B cell (primary cell): ENCODE data around the gene RALA. TPM values are rescaled to one million over a fixed set of nuclear protein-coding genes. Genes with fewer than 3 reads are reported as not detected.

ENCODE experiments used
- ATAC-seq: fragments of 200-7000 bp; cut with Tn5 transposase; one replicate; pipeline ENCODE4 v1.10.0; 2021; ENCODE audit warnings: low read depth, mild to moderate bottlenecking, moderate number of reproducible peaks, moderate library complexity
- CTCF ChIA-PET: fragments of 350-600 bp; sonication (Branson Sonifier 250); formaldehyde crosslinking; loops from one replicate; lab custom pipeline; 2021; ENCODE audit warnings: antibody characterized with exemption, inconsistent platforms; lab: Charles Lee
- POLR2A ChIA-PET: fragments of 350-600 bp; sonication (Branson Sonifier 250); formaldehyde crosslinking; loops from one replicate; lab custom pipeline; 2021; ENCODE audit warnings: antibody characterized with exemption; lab: Charles Lee
- DNase-seq: peaks from one replicate; pipeline ENCODE4 v3.0.0; 2013
- H2AFZ ChIP-seq: 2 replicates; pipeline ENCODE4 v1.6.1; 2012; ENCODE audit warnings: mild to moderate bottlenecking, low read depth, low read length; ENCODE audit not compliant: insufficient read depth, poor library complexity, severe bottlenecking
- H3K27ac ChIP-seq, 2 donors: 1 replicate in 1 of 2; 2 replicates in 1 of 2; pipeline ENCODE4 v1.5.1; 2012 to 2013; ENCODE audit warnings: low read length in 2 of 2, mild to moderate bottlenecking in 2 of 2, moderate library complexity in 1 of 2
- H3K27me3 ChIP-seq, 4 experiments: fragments of 200-600 bp in 1 of 4; sonication (generic) in 1 of 4; replicated peaks in 1 of 4; 1 replicate in 2 of 4; 2 replicates in 2 of 4; pipeline versions ENCODE4 v1.6.1 to v1.7.0; 2013 to 2016; ENCODE audit warnings: low read length in 3 of 4, mild to moderate bottlenecking in 2 of 4, mixed read lengths in 1 of 4, moderate library complexity in 1 of 4; ENCODE audit not compliant: insufficient read depth in 4 of 4, control insufficient read depth in 3 of 4; ENCODE audit errors: control extremely low read depth in 1 of 4
- H3K36me3 ChIP-seq, 2 experiments: replicated peaks in 1 of 2; 1 replicate in 1 of 2; 2 replicates in 1 of 2; pipeline versions ENCODE4 v1.6.1 to v1.7.1; 2013; ENCODE audit warnings: low read length in 1 of 2; ENCODE audit not compliant: insufficient read depth in 2 of 2, control insufficient read depth in 1 of 2; ENCODE audit errors: control extremely low read depth in 1 of 2, extremely low read depth in 1 of 2
- H3K4me1 ChIP-seq, 2 donors: fragments of 200-600 bp in 1 of 2; sonication (generic) in 1 of 2; 1 replicate in 1 of 2; 2 replicates in 1 of 2; pipeline versions ENCODE4 v1.5.1 to v1.6.1; 2013 to 2017; ENCODE audit warnings: low read length in 2 of 2; ENCODE audit not compliant: control insufficient read depth in 2 of 2, insufficient read depth in 2 of 2
- H3K4me2 ChIP-seq: replicated peaks from 2 replicates; pipeline ENCODE3; 2012; ENCODE audit warnings: mild to moderate bottlenecking, low read depth, low read length; ENCODE audit not compliant: poor library complexity, severe bottlenecking
- H3K4me3 ChIP-seq, 5 experiments: fragments of 200-600 bp in 1 of 5; sonication (generic) in 1 of 5; 1 replicate in 3 of 5; 2 replicates in 2 of 5; pipeline versions ENCODE4 v1.5.1 to v1.7.0; 2011 to 2016; ENCODE audit warnings: low read length in 4 of 5, mild to moderate bottlenecking in 4 of 5, low read depth in 2 of 5, control low read depth in 1 of 5, moderate library complexity in 1 of 5; ENCODE audit not compliant: insufficient read depth in 1 of 5; ENCODE audit errors: control extremely low read depth in 1 of 5, extremely low read depth in 1 of 5
- H3K79me2 ChIP-seq: fragments of 200-600 bp; sonication (generic); one replicate; pipeline ENCODE4 v1.6.0; 2016; ENCODE audit warnings: low read length; ENCODE audit not compliant: control insufficient read depth, insufficient read depth
- H3K9ac ChIP-seq: fragments of 200-600 bp; sonication (generic); 2 replicates; pipeline ENCODE4 v1.6.1; 2017; ENCODE audit warnings: mild to moderate bottlenecking, low read length, moderate library complexity
- H3K9me3 ChIP-seq, 3 donors: one replicate each; pipeline versions ENCODE4 v1.6.1 to v1.7.1; 2013; ENCODE audit warnings: low read length in 2 of 3; ENCODE audit not compliant: control insufficient read depth in 2 of 3, insufficient read depth in 1 of 3; ENCODE audit errors: control extremely low read depth in 1 of 3
- H4K20me1 ChIP-seq: 2 replicates; pipeline ENCODE4 v1.6.0; 2012; ENCODE audit warnings: mild to moderate bottlenecking, low read length; ENCODE audit not compliant: insufficient read depth, control insufficient read depth, poor library complexity, severe bottlenecking
- H3K27ac Mint-ChIP-seq: one replicate; pipeline ENCODE4 v1.8.0; 2021; ENCODE audit warnings: mixed read lengths
- H3K27me3 Mint-ChIP-seq: one replicate; pipeline ENCODE4 v1.8.0; 2021; ENCODE audit warnings: mixed read lengths
- H3K4me1 Mint-ChIP-seq: one replicate; pipeline ENCODE4 v1.8.0; 2021; ENCODE audit warnings: mixed read lengths
- H3K4me3 Mint-ChIP-seq: one replicate; pipeline ENCODE4 v1.8.0; 2021; ENCODE audit warnings: mixed read lengths
- H3K9me3 Mint-ChIP-seq: one replicate; pipeline ENCODE4 v1.8.0; 2022; ENCODE audit warnings: mixed read lengths; ENCODE audit not compliant: insufficient read depth
- CTCF ChIP-seq: fragments of 200-600 bp; IDR thresholded peaks from one replicate; pipeline ENCODE4 v1.8.0; 2022; ENCODE audit warnings: antibody characterized with exemption, mild to moderate bottlenecking
- EZH2 ChIP-seq: IDR thresholded peaks from 2 replicates; pipeline ENCODE4 v1.6.1; 2012; ENCODE audit warnings: borderline replicate concordance, low read depth, mild to moderate bottlenecking, moderate library complexity, low read length; ENCODE audit not compliant: insufficient read depth, poor library complexity, severe bottlenecking
- WGBS: methylation state at CpG from one replicate; pipeline ENCODE4 v1.1.5; 2013; ENCODE audit warnings: missing lambda C conversion rate; ENCODE audit not compliant: insufficient coverage; 5-methylcytosine and 5-hydroxymethylcytosine counted together
- intact Hi-C: fragments of 100-400 bp; cut with micrococcal nuclease; formaldehyde crosslinking; loops from one replicate; pipeline ENCODE4 v1.10.0; 2022
- polyA plus RNA-seq: library from polyadenylated mRNA; depleted of rRNA; stranded (reverse); fragments of >200 nt; gene quantifications from 2 replicates; pipeline ENCODE4 v1.2.3, GENCODE V29; 2012
- total RNA-seq, 2 donors: library from RNA; stranded (reverse); fragments of 120-200 nt in 1 of 2; gene quantifications; 1 replicate in 1 of 2; 2 replicates in 1 of 2; pipeline versions ENCODE4 v1.2.3 to v1.2.4, GENCODE V29; 2013 to 2022

The RALA gene
- total and polyA plus RNA-seq, 2 donors (not counting 1 experiment from before 2014, with no cell fraction given) = 9.3 to 29.8 TPM

GRCh38 chr7:39588416-39588815 is 35.0 kb upstream of the RALA start:
- Histone ChIP-seq H3K36me3 (no peaks in the 10 kb centered on the region), H2AFZ (no peak overlapping the region), H3K79me2 (no peaks in the 10 kb centered on the region), H3K9ac (no peak overlapping the region), H3K4me3 (no peak overlapping the region), H3K4me1 (no peaks in the 10 kb centered on the region), H3K4me2 (no peak overlapping the region), H4K20me1 (no peaks in the 10 kb centered on the region), H3K27me3 (no peaks in the 10 kb centered on the region), H3K9me3 (no peaks in the 10 kb centered on the region), H3K27ac (no peak overlapping the region)
- CTCF ChIA-PET = interaction anchor here (0.7 to 3.6 kb wide), 7 partner anchors 9 to 160 kb away, joined by 3 to 37 read pairs (median 4); no protein-coding TSS in a partner anchor
- H3K4me1 Mint-ChIP-seq = peaks cover 5% of the 10 kb centered on the region
- POLR2A ChIA-PET = interaction anchor here (0.6 to 1.5 kb wide), 2 partner anchors 362 to 680 kb away, joined by 3 to 4 read pairs; partner anchors contain the start of gene VPS41
- H3K4me3 Mint-ChIP-seq = no peak overlapping the region
- intact Hi-C loops = no loop called here
- no peaks in the 10 kb centered on the region for H3K27me3 Mint-ChIP-seq
- TF ChIP-seq CTCF (no peak), EZH2 (no peak)
- no CpG with 5 or more reads among the region's 5 CpGs for WGBS
- H3K27ac Mint-ChIP-seq = no peak overlapping the region
- H3K9me3 Mint-ChIP-seq = no peaks in the 10 kb centered on the region
- ATAC-seq (no peak), DNase-seq (no peak)

GRCh38 chr7:39589323-39590111 is 33.9 kb upstream of the RALA start:
- intact Hi-C loops = no loop called here
- WGBS = no CpG with 5 or more reads among the region's 7 CpGs
- no peaks in the 10 kb centered on the region for H3K9me3 Mint-ChIP-seq
- H3K4me3 Mint-ChIP-seq = no peak overlapping the region
- DNase-seq = no peak
- H3K27me3 Mint-ChIP-seq = no peaks in the 10 kb centered on the region
- peak overlapping the region; percentile 8 for H3K27ac Mint-ChIP-seq
- Histone ChIP-seq H3K4me3 (no peak overlapping the region), H3K36me3 (no peaks in the 10 kb centered on the region), H3K4me1 (no peaks in the 10 kb centered on the region), H3K9ac (no peak overlapping the region), H2AFZ (no peak overlapping the region), H3K79me2 (no peaks in the 10 kb centered on the region), H3K27me3 (no peaks in the 10 kb centered on the region), H3K27ac (no peak overlapping the region), H4K20me1 (no peaks in the 10 kb centered on the region), H3K4me2 (no peak overlapping the region), H3K9me3 (no peaks in the 10 kb centered on the region)
- ChIA-PET CTCF (interaction anchor here (0.5 to 3.6 kb wide), 8 partner anchors 10 to 282 kb away, joined by 3 to 37 read pairs (median 4); no protein-coding TSS in a partner anchor), POLR2A (interaction anchor here (1.5 kb wide), 1 partner anchor 361 kb away, joined by 3 read pairs; no protein-coding TSS in a partner anchor)
- TF ChIP-seq EZH2 = no peak
- no peak for TF ChIP-seq CTCF
- H3K4me1 Mint-ChIP-seq = peaks cover 5% of the 10 kb centered on the region
- ATAC-seq = peak; percentile 75
